K562 (cell line): Measurements from ENCODE around the gene ZP1. TPM values are rescaled to one million over a fixed set of nuclear protein-coding genes. Genes with fewer than 3 reads are reported as not detected.

ENCODE experiments used
- ATAC-seq: fragments of 200-7000 bp; cut with Tn5 transposase; 3 replicates; pipeline ENCODE4 v1.9.1; 2020; ENCODE audit warnings: moderate library complexity
- BruUV-seq: library from RNA; stranded (reverse); fragments of 400-500 nt; replicated peaks from 2 replicates; lab custom pipeline; 2021; lab: Mats Ljungman, UMichigan
- CTCF ChIA-PET: fragments of 300-600 bp; formaldehyde crosslinking; extraction: SDS; loops from one replicate; lab custom pipeline; 2021; ENCODE audit warnings: low intra/inter-chr PET ratio; lab: Yijun Ruan, JAX
- POLR2A ChIA-PET: fragments of 300-600, 350-650 bp; sonication (Branson Sonifier 250); formaldehyde crosslinking; extraction: SDS; loops from one replicate; lab custom pipeline; 2021; ENCODE audit warnings: antibody characterized with exemption, inconsistent platforms; lab: Yijun Ruan, JAX
- DNase-seq, 4 experiments: peaks; one replicate each; pipeline versions ENCODE4 v3.0.0 to v3.0.0-alpha.2; 2011 to 2018; ENCODE audit warnings: low spot score in 3 of 4, mixed read lengths in 3 of 4; ENCODE audit errors: extremely low read depth in 1 of 4
- FAIRE-seq: peaks from 2 replicates; lab custom pipeline; 2011; peaks lifted over from hg19 to GRCh38; lab: Jason Lieb, UNC
- H2AFZ ChIP-seq: 2 replicates; pipeline ENCODE4 v1.6.0; 2011; ENCODE audit warnings: low read depth, low read length, control low read depth, inconsistent platforms
- H3K27ac ChIP-seq: fragments of 200-600 bp; 3 replicates; pipeline ENCODE4 v1.8.0; 2011; ENCODE audit warnings: low read depth, mild to moderate bottlenecking, control low read depth, inconsistent platforms, low read length, moderate library complexity, mixed read lengths; ENCODE audit errors: extremely low read depth
- H3K27me3 ChIP-seq, 2 experiments: fragments of 300-600 bp in 1 of 2; 2 replicates in 1 of 2; 3 replicates in 1 of 2; pipeline versions ENCODE4 v1.6.0 to v1.8.0; 2011; ENCODE audit warnings: inconsistent platforms in 2 of 2, low read length in 2 of 2, mild to moderate bottlenecking in 1 of 2, mixed read lengths in 1 of 2, moderate library complexity in 1 of 2; ENCODE audit not compliant: control insufficient read depth in 2 of 2, insufficient read depth in 2 of 2
- H3K36me3 ChIP-seq: fragments of 300-600 bp; 3 replicates; pipeline ENCODE4 v1.8.0; 2011; ENCODE audit warnings: mild to moderate bottlenecking, low read length, inconsistent platforms; ENCODE audit not compliant: control insufficient read depth, insufficient read depth
- H3K4me1 ChIP-seq, 2 experiments: fragments of 200-600 bp in 1 of 2; replicated peaks in 1 of 2; 2 replicates in 1 of 2; 3 replicates in 1 of 2; pipeline versions ENCODE4 v1.5.1 to v1.8.0; 2011; ENCODE audit warnings: inconsistent platforms in 2 of 2, low read length in 2 of 2, mild to moderate bottlenecking in 1 of 2, mixed read lengths in 1 of 2, moderate library complexity in 1 of 2; ENCODE audit not compliant: control insufficient read depth in 2 of 2, insufficient read depth in 2 of 2
- H3K4me2 ChIP-seq: 2 replicates; pipeline ENCODE4 v1.6.1; 2011; ENCODE audit warnings: low read length, control low read depth, inconsistent platforms, mixed read lengths; ENCODE audit not compliant: insufficient read depth
- H3K4me3 ChIP-seq: fragments of 200-600 bp; sonication (generic), shearing (Covaris generic); 2 replicates; pipeline ENCODE4 v1.5.1; 2016; ENCODE audit warnings: control low read depth, inconsistent platforms
- H3K79me2 ChIP-seq: fragments of 200-600 bp; 3 replicates; pipeline ENCODE4 v1.8.0; 2011; ENCODE audit warnings: low read length, inconsistent platforms; ENCODE audit not compliant: control insufficient read depth, insufficient read depth
- H3K9ac ChIP-seq, 2 experiments: 2 replicates each; pipeline versions ENCODE4 v1.6.0 to v1.6.1; 2011; ENCODE audit warnings: low read depth in 2 of 2, low read length in 2 of 2, control low read depth in 1 of 2, inconsistent platforms in 1 of 2, mild to moderate bottlenecking in 1 of 2, mixed read lengths in 1 of 2; ENCODE audit not compliant: insufficient read depth in 1 of 2
- H3K9me1 ChIP-seq: one replicate; pipeline ENCODE4 v1.6.0; 2011; ENCODE audit warnings: inconsistent platforms, mild to moderate bottlenecking, low read length, moderate library complexity; ENCODE audit not compliant: control insufficient read depth, insufficient read depth
- H3K9me3 ChIP-seq: replicated peaks from 2 replicates; pipeline ENCODE4 v1.5.1; 2011; ENCODE audit warnings: low read depth, low read length, inconsistent platforms; ENCODE audit not compliant: control insufficient read depth, insufficient read depth
- H4K20me1 ChIP-seq: replicated peaks from 2 replicates; pipeline ENCODE4 v1.6.1; 2011; ENCODE audit warnings: low read length, inconsistent platforms, mixed read lengths; ENCODE audit not compliant: control insufficient read depth, insufficient read depth
- ARID1B ChIP-seq: fragments of 450-650 bp; IDR thresholded peaks from 2 replicates; pipeline ENCODE4 v1.6.1; 2016; ENCODE audit warnings: antibody characterized with exemption, mild to moderate bottlenecking, inconsistent platforms
- ASH1L ChIP-seq: fragments of 450-650 bp; IDR thresholded peaks from 2 replicates; pipeline ENCODE4 v1.6.1; 2018; ENCODE audit warnings: borderline replicate concordance, mild to moderate bottlenecking, low read depth; ENCODE audit not compliant: partially characterized antibody
- GMEB1 ChIP-seq: fragments of 250-450 bp; sonication (Bioruptor Pico); IDR thresholded peaks from 2 replicates; pipeline ENCODE4 v1.4.0; 2020; ENCODE audit warnings: mild to moderate bottlenecking
- NCOA2 ChIP-seq, 2 experiments: fragments of 450-650 bp; IDR thresholded peaks; 2 replicates each; pipeline ENCODE4 v1.6.1; 2018; ENCODE audit warnings: mild to moderate bottlenecking in 2 of 2, moderate library complexity in 1 of 2; ENCODE audit not compliant: partially characterized antibody in 2 of 2
- TEAD2 ChIP-seq: fragments of 450-650 bp; IDR thresholded peaks from 2 replicates; pipeline ENCODE4 v1.6.1; 2016; ENCODE audit warnings: missing genetic modification characterization, control low read depth, missing compliant biosample characterization
- YY1 ChIP-seq, 3 experiments: IDR thresholded peaks; 2 replicates each; pipeline ENCODE4 v1.6.1; 2011; ENCODE audit warnings: low read length in 2 of 3, mild to moderate bottlenecking in 2 of 3, moderate library complexity in 2 of 3, borderline replicate concordance in 1 of 3, control low read depth in 1 of 3, low read depth in 1 of 3; ENCODE audit not compliant: insufficient read depth in 3 of 3, insufficient replicate concordance in 2 of 3, control insufficient read depth in 1 of 3, insufficient read length in 1 of 3; ENCODE audit errors: extremely low read depth in 1 of 3
- ZMIZ1 ChIP-seq, 2 experiments: fragments of 150-350 bp in 1 of 2; IDR thresholded peaks; 2 replicates each; pipeline ENCODE4 v1.6.1; 2012 to 2016; ENCODE audit warnings: low read depth in 2 of 2, low read length in 2 of 2, mild to moderate bottlenecking in 1 of 2, moderate library complexity in 1 of 2
- ZNF165 ChIP-seq: fragments of 250-450 bp; sonication (Bioruptor Pico); IDR thresholded peaks from 2 replicates; pipeline ENCODE4 v1.4.0; 2020; ENCODE audit warnings: borderline replicate concordance
- WGBS: fragments of 100-300 bp; shearing (Covaris generic); methylation state at CpG from one replicate; pipeline ENCODE4 v1.1.6; 2016; ENCODE audit warnings: low coverage, mixed read lengths; ENCODE audit not compliant: insufficient coverage; ENCODE audit errors: missing lambda C conversion rate; 5-methylcytosine and 5-hydroxymethylcytosine counted together
- in situ Hi-C: fragments of 300-500 bp; cut with MboI; formaldehyde crosslinking; loops from 4 replicates; pipeline ENCODE4 v1.15.0; 2018; ENCODE audit warnings: inconsistent platforms, mixed read lengths
- intact Hi-C: fragments of 100-400 bp; cut with micrococcal nuclease; formaldehyde crosslinking; loops from 2 replicates; pipeline ENCODE4 v1.14.2; 2022
- polyA plus RNA-seq, 8 experiments: library from polyadenylated mRNA; depleted of rRNA in 4 of 8; stranded (reverse) in 5 of 8; unstranded in 3 of 8; fragments of >200 nt; fragmentation: Nextera tagmentation in 2 of 8; fragmentation: Illumina TruSeq in 1 of 8; extraction: Ambion mirVana in 2 of 8; extraction: Trizol in 1 of 8; gene quantifications; 2 replicates each; pipeline versions ENCODE4 v1.2.1 to v1.2.3, GENCODE V29; 2011 to 2014; ENCODE audit warnings: inconsistent platforms in 1 of 8, missing spikeins in 1 of 8
- total RNA-seq, 7 experiments: library from RNA; depleted of rRNA in 6 of 7; stranded (reverse); fragments of >200 nt in 6 of 7; fragmentation: Illumina TruSeq in 2 of 7; extraction: Trizol in 2 of 7; gene quantifications; 2 replicates each; pipeline versions ENCODE4 v1.2.1 to v1.2.3, GENCODE V29; 2011 to 2021; ENCODE audit warnings: low replicate concordance in 1 of 7
- TF ChIP-seq, protein P1 (sequence below): sonication (generic); formaldehyde crosslinking; IDR thresholded peaks from 2 replicates; pipeline ENCODE4 v1.8.0; 2022; ENCODE audit warnings: missing genetic modification reagents, mild to moderate bottlenecking, moderate library complexity, borderline replicate concordance

ZP1 gene
- total and polyA plus RNA-seq, 9 of the 15 experiments (the other 6 are each of a cell fraction or from before 2014, with no cell fraction given), result 0.11 to 0.15 TPM; not detected in 7

DNA sequence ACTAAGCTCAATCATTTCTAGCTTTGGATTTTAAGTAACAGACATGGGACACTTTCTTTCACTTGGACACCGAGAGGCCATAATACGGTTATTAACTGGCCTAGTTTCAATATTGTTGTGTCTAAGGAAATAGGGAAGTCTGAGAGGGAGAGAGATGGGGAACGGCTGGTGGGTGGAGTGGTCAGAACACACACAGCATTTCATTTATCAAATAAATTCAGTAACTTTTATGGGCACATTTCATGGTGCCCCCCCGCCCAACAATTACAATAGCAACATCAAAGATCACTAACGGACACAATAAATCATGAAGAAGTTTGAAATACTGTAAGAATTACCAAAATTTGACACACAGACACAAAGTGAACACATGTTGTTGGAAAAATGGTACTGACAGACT is 28.3 kb downstream of the ZP1 start:
- WGBS, result 95% methylated on average over 5 of the region's 5 CpGs
- ChIA-PET CTCF (no interaction called here), POLR2A (interaction anchor here (0.8 to 2.0 kb wide), 6 partner anchors 9 to 614 kb away, joined by 3 to 6 read pairs (median 4); no protein-coding TSS in a partner anchor)

More for the DNA sequence above, 28.3 kb downstream of the ZP1 start:
- TF ChIP-seq, protein P1, sequence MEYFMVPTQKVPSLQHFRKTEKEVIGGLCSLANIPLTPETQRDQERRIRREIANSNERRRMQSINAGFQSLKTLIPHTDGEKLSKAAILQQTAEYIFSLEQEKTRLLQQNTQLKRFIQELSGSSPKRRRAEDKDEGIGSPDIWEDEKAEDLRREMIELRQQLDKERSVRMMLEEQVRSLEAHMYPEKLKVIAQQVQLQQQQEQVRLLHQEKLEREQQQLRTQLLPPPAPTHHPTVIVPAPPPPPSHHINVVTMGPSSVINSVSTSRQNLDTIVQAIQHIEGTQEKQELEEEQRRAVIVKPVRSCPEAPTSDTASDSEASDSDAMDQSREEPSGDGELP, result no peak
- TF ChIP-seq YY1 (IDR thresholded peaks at IDR 0.05; ENCODE audit: borderline replicate concordance in 1 of 3, control insufficient read depth in 1 of 3, extremely low read depth in 1 of 3, insufficient read depth in 3 of 3, insufficient read length in 1 of 3, insufficient replicate concordance in 2 of 3, low read depth in 1 of 3, low read length in 2 of 3) (no peak), TEAD2 (tag) (no peak), ARID1B (no peak), NCOA2 (IDR thresholded peaks at IDR 0.05; ENCODE audit: partially characterized antibody in 2 of 2) (no peak), ZMIZ1 (IDR thresholded peaks at IDR 0.05; ENCODE audit: low read depth in 2 of 2, low read length in 2 of 2) (no peak), GMEB1 (CRISPR knock-in tag) (no peak), ASH1L (no peak), ZNF165 (CRISPR knock-in tag) (no peak)
- in situ Hi-C loops (loop anchor here (5.0 kb wide), 1 partner anchor 118 kb away; no protein-coding TSS in a partner anchor), intact Hi-C loops (no loop called here)
- Histone ChIP-seq H4K20me1 (peaks cover 20% of the 10 kb centered on the region), H3K4me2 (no peak overlapping the region), H3K4me1 (peaks cover 2 to 19% of the 10 kb centered on the region in 2 experiments), H3K36me3 (peaks cover 92% of the 10 kb centered on the region), H3K79me2 (no peaks in the 10 kb centered on the region; the same call in 2 of the 3 replicates), H2AFZ (no peak overlapping the region), H3K9me3 (no peaks in the 10 kb centered on the region), H3K27me3 (no peaks in the 10 kb centered on the region), H3K9ac (no peak overlapping the region), H3K4me3 (no peak overlapping the region), H3K9me1 (no peaks in the 10 kb centered on the region), H3K27ac (no peak overlapping the region)
- FAIRE-seq, result no peak
- no peak for DNase-seq
- ATAC-seq, result no peak
- BruUV-seq, result no TSS peak
